Epithelial cell of esophagus (primary cell): ENCODE measurements around the gene ARL5A.

Experiments used
- DNase-seq: peaks from one replicate; pipeline ENCODE4 v3.0.0; 2010; ENCODE audit warnings: low read depth
- H3K4me3 ChIP-seq: 2 replicates; pipeline ENCODE4 v1.5.1; 2011; ENCODE audit warnings: mild to moderate bottlenecking, low read length, control low read depth
- CTCF ChIP-seq: IDR thresholded peaks from 2 replicates; pipeline ENCODE4 v1.5.1; 2011; ENCODE audit warnings: low read depth, mild to moderate bottlenecking, low read length, control low read depth, inconsistent platforms; ENCODE audit not compliant: insufficient read depth; ENCODE audit errors: missing control alignments

The ARL5A gene

DNA sequence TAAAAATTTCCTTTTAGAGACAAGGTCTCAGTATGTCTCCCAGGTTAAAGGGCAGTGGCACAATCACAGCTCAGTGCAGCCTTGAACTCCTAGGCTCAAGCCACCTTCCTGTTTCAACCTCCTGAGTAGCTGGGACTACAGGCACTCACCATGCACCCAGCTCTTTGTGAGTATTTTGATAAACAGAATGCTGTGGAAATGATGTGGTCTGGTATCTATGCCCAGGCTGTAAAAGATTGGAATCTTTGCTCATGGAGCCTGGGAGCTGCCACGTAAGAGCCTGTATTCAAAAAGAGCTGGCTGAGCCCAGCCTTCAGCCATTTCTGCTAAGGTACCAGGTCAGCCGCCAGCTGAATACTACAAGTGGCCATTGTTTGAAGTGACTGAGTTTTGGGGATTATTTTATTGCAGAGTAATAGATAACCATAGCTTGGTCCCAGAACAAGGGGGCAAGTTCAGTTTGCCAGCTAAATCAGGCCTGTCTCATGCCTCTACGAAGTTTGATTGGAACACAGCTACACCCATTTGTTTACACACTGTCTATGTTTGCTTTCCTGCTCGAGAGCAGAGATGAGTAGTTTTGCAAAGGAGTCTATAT, 21.3 kb upstream of the ARL5A start:
- DNase-seq: no peak
- H3K4me3 ChIP-seq: no peak overlapping the region
- TF ChIP-seq CTCF: no peak

- no peak overlapping the region for H3K4me3 ChIP-seq
- no peak for DNase-seq
- no peak for TF ChIP-seq CTCF
These were observed 17.7 kb upstream of the ARL5A start for GRCh38 chr2:151845884-151846283.

DNA sequence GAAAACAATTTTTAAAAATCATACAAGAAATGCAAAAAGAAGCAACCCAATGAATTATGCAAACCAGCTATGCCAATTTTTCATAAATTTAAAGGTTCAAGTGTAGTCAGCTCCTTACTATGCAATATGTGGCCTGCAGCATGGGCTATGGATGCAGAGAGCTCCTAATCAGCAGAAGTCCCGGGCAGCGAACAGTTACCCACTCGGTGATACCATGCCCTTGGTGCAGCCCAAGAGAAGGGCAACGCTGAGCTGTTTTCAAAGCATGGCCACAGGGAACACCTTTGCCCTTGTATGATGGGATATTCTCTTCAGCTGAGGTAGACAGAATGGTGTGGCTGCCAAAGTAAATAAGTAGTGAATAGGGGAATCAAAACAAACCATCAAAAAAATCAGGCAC, 17.3 kb upstream of the ARL5A start:
- DNase-seq: no peak
- no peak for TF ChIP-seq CTCF

DNA sequence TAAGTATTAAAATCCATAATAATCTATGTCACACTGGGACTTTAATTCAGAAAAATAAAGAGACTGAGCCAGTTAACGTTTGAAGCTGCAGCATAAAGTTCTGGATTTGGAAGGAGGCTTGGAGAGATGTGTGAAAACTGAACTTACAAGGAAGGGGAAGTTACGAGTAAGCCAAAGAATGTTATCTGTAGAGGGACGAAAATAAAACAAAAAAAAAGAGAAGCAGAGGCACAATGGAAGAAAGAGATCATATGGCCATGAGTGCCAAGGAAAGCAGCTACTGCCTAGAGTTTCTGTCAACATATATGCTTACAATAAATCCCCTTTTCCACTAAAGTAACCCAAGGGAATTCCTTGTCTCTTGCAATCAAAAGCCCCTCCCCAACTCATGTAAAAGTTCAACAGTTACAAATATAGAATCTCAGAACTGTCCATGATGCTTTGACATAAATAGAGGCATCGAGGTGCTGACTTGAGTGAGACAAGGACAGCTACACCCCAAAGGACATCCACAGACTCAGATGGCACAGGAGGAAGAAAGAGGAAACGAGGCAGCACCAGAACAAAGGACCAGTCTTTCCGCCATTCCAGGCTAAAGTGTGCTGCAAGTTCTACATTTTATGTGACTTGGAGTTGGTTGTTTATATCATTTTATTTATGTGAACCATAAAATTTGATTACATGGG, 16.1 kb upstream of the ARL5A start:
- TF ChIP-seq CTCF: no peak
- H3K4me3 ChIP-seq: no peak overlapping the region
- DNase-seq: no peak

More for the DNA sequence above, 17.3 kb upstream of the ARL5A start:
- H3K4me3 ChIP-seq: no peak overlapping the region

DNA sequence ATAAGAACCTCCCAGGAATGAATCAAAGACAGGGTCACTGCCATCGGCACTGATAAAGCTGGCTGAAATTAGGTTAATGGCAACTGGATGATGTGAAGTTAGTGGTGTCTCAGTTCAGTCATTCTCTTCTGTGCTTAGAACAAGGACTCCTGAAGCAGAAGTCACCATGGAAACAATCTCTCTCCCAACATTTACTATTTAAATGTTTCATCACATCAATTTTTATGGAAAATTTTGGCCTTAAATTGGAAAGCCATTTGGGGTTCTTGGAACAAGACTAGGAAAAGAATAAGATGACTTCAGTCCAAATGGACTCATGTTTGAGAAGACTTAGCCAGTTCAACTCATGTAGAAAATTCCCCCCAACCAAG, 15.5 kb upstream of the ARL5A start:
- no peak for DNase-seq
- no peak for TF ChIP-seq CTCF
- no peak overlapping the region for H3K4me3 ChIP-seq

- DNase-seq: no peak
- H3K4me3 ChIP-seq: no peak overlapping the region
These were observed 14.8 kb upstream of the ARL5A start for GRCh38 chr2:151842830-151843690.

More at GRCh38 chr2:151842830-151843690, 14.8 kb upstream of the ARL5A start:
- no peak for TF ChIP-seq CTCF
